ENCODE results near the gene KARS1.

Gene KARS1

GRCh38 chr16:75647492-75648264 is at the start of gene KARS1, which contains the start of gene TERF2IP:
Gene KARS1 (minus strand): TSS chr16:75647665. CDS start chr16:75647639, 26 bp downstream.
Gene TERF2IP (plus strand): TSS chr16:75647773. CDS start chr16:75647883, 110 bp downstream.
- DNase-seq: peak; percentile 89

- DNase-seq: no peak
These were observed 48.2 kb upstream of the KARS1 start for GRCh38 chr16:75695708-75696107.

GRCh38 chr16:75687361-75687760 is 39.9 kb upstream of the KARS1 start:
- no peak for DNase-seq

GRCh38 chr16:75682308-75682707 is 34.8 kb upstream of the KARS1 start:
- no peak for DNase-seq

GRCh38 chr16:75679366-75679765 is 31.9 kb upstream of the KARS1 start:
- DNase-seq: no peak

GRCh38 chr16:75676909-75677308 is 29.4 kb upstream of the KARS1 start, which contains the start of gene CPHXL2:
Gene CPHXL2 (minus strand): TSS chr16:75677009. CDS start chr16:75676999, 10 bp downstream.
- DNase-seq: no peak

- no peak for DNase-seq
These were observed 20.0 kb upstream of the KARS1 start for GRCh38 chr16:75667503-75667902.

- no peak for DNase-seq
These were observed 13.3 kb upstream of the KARS1 start for GRCh38 chr16:75660726-75661302.

- no peak for DNase-seq
These were observed 12.9 kb upstream of the KARS1 start for GRCh38 chr16:75660321-75660720.

GRCh38 chr16:75658175-75658574 is 10.7 kb upstream of the KARS1 start:
- no peak for DNase-seq

GRCh38 chr16:75653922-75654321 is 6.5 kb upstream of the KARS1 start:
- no peak for DNase-seq

- DNase-seq: peak; percentile 80
These were observed 1.0 kb upstream of the KARS1 start for GRCh38 chr16:75648265-75649076.

- no peak for DNase-seq
These were observed 363 bp downstream of the KARS1 start for GRCh38 chr16:75647112-75647491.

- DNase-seq: no peak
These were observed 3.0 kb downstream of the KARS1 start for GRCh38 chr16:75644240-75645012.

- no peak for DNase-seq
These were observed 6.9 kb downstream of the KARS1 start for GRCh38 chr16:75640598-75640997.

- no peak for DNase-seq
These were observed 12.4 kb downstream of the KARS1 start for GRCh38 chr16:75635036-75635435.

GRCh38 chr16:75632857-75633256 is 14.6 kb downstream of the KARS1 start:
- no peak for DNase-seq

- DNase-seq: no peak
These were observed 17.4 kb downstream of the KARS1 start for GRCh38 chr16:75630052-75630451.

GRCh38 chr16:75629132-75629531 is 18.3 kb downstream of the KARS1 start:
- no peak for DNase-seq

GRCh38 chr16:75628351-75628750 is 19.1 kb downstream of the KARS1 start:
- DNase-seq: no peak

- DNase-seq: no peak
These were observed 19.6 kb downstream of the KARS1 start for GRCh38 chr16:75627851-75628250.

GRCh38 chr16:75626806-75627205 is 20.7 kb downstream of the KARS1 start:
- no peak for DNase-seq

- DNase-seq: no peak
These were observed 22.5 kb downstream of the KARS1 start for GRCh38 chr16:75624921-75625334.

Data from COR-L47 (cell line).